Keratinocyte (primary cell): ENCODE results near the gene PCIF1.

Experiments
- CTCF ChIP-seq, 3 experiments: IDR thresholded peaks in 1 of 3; conservative IDR thresholded peaks in 1 of 3; optimal IDR thresholded peaks in 1 of 3; 2 replicates in 2 of 3; 3 replicates in 1 of 3; pipeline versions ENCODE3 to v1.5.1; 2011; ENCODE audit warnings: low read length in 3 of 3, mild to moderate bottlenecking in 3 of 3, moderate library complexity in 2 of 3, control low read depth in 1 of 3, inconsistent platforms in 1 of 3; ENCODE audit not compliant: insufficient read depth in 2 of 3; ENCODE audit errors: extremely low read depth in 1 of 3
- EZH2 ChIP-seq: IDR thresholded peaks from one replicate; pipeline ENCODE4 v1.6.1; 2012; ENCODE audit warnings: inconsistent platforms, mild to moderate bottlenecking, low read length, moderate library complexity

DNA sequence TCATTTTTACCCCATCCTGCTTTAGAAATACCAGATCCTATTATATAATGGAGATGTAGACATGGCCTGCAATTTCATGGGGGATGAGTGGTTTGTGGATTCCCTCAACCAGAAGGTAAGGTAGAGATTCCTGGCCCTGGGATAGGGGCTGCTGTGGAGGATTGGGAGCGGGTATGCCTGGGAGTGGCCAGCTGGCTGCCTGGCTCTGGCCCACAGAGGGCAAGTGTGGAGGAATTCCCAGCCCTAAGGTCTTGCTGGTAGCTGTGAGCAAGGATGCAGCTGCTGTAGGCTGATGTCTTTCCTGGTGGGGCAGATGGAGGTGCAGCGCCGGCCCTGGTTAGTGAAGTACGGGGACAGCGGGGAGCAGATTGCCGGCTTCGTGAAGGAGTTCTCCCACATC lies 36.8 kb upstream of the PCIF1 start:
- TF ChIP-seq CTCF (optimal IDR thresholded peaks at IDR 0.05 in 1 of 3, IDR thresholded peaks at IDR 0.05 in 1 of 3, conservative IDR thresholded peaks at IDR 0.05 in 1 of 3; ENCODE audit: extremely low read depth in 1 of 3, insufficient read depth in 2 of 3, low read length in 3 of 3) (no peak), EZH2 (no peak)
